Keratinocyte (primary cell): ENCODE measurements around the gene SNX17. TPM values are rescaled to one million over a fixed set of nuclear protein-coding genes. Genes with fewer than 3 reads are reported as not detected.

ENCODE experiments used
- DNase-seq: peaks from one replicate; pipeline ENCODE4 v3.0.0-alpha.2; 2011; ENCODE audit warnings: low read depth, missing footprints, low spot score
- FAIRE-seq: peaks from 2 replicates; lab custom pipeline; 2011; peaks lifted over from hg19 to GRCh38; lab: Jason Lieb, UNC
- H2AFZ ChIP-seq: 2 replicates; pipeline ENCODE4 v1.6.0; 2012; ENCODE audit warnings: low read length, control low read depth, inconsistent platforms; ENCODE audit not compliant: control insufficient read depth
- H3K27ac ChIP-seq: 2 replicates; pipeline ENCODE4 v1.5.1; 2011; ENCODE audit warnings: low read length; ENCODE audit not compliant: control insufficient read depth, insufficient read depth
- H3K27me3 ChIP-seq: 3 replicates; pipeline ENCODE4 v1.6.0; 2011; ENCODE audit warnings: low read length; ENCODE audit not compliant: control insufficient read depth, insufficient read depth; ENCODE audit errors: extremely low read depth
- H3K36me3 ChIP-seq, 2 experiments: 2 replicates in 1 of 2; 3 replicates in 1 of 2; pipeline ENCODE4 v1.5.1; 2011; ENCODE audit warnings: low read length in 2 of 2, mild to moderate bottlenecking in 1 of 2; ENCODE audit not compliant: control insufficient read depth in 2 of 2, insufficient read depth in 2 of 2; ENCODE audit errors: extremely low read depth in 1 of 2
- H3K4me1 ChIP-seq: 3 replicates; pipeline ENCODE4 v1.5.1; 2011; ENCODE audit warnings: low read length; ENCODE audit not compliant: control insufficient read depth, insufficient read depth; ENCODE audit errors: extremely low read depth
- H3K4me2 ChIP-seq: 3 replicates; pipeline ENCODE4 v1.6.0; 2011; ENCODE audit warnings: low read depth, low read length; ENCODE audit not compliant: control insufficient read depth, insufficient read depth; ENCODE audit errors: extremely low read depth
- H3K4me3 ChIP-seq, 3 experiments: fragments of 200-600 bp in 1 of 3; sonication (generic) in 1 of 3; 2 replicates in 2 of 3; 3 replicates in 1 of 3; pipeline ENCODE4 v1.5.1; 2011 to 2016; ENCODE audit warnings: low read length in 3 of 3, mild to moderate bottlenecking in 3 of 3, control low read depth in 2 of 3, inconsistent platforms in 1 of 3, low read depth in 1 of 3, mixed read lengths in 1 of 3, mixed run types in 1 of 3, moderate library complexity in 1 of 3; ENCODE audit not compliant: control insufficient read depth in 2 of 3, insufficient read depth in 2 of 3; ENCODE audit errors: extremely low read depth in 1 of 3
- H3K79me2 ChIP-seq: 2 replicates; pipeline ENCODE4 v1.6.0; 2012; ENCODE audit warnings: low read length; ENCODE audit not compliant: control insufficient read depth, insufficient read depth
- H3K9ac ChIP-seq: 3 replicates; pipeline ENCODE4 v1.6.0; 2011; ENCODE audit warnings: low read length; ENCODE audit not compliant: control insufficient read depth, insufficient read depth; ENCODE audit errors: extremely low read depth
- H3K9me1 ChIP-seq: 3 replicates; pipeline ENCODE4 v1.6.0; 2011; ENCODE audit warnings: low read length; ENCODE audit not compliant: control insufficient read depth, insufficient read depth; ENCODE audit errors: extremely low read depth
- H3K9me3 ChIP-seq: 2 replicates; pipeline ENCODE4 v1.5.1; 2012; ENCODE audit warnings: low read depth, low read length; ENCODE audit not compliant: control insufficient read depth
- H4K20me1 ChIP-seq: 3 replicates; pipeline ENCODE4 v1.6.0; 2011; ENCODE audit warnings: low read length; ENCODE audit not compliant: control insufficient read depth, insufficient read depth; ENCODE audit errors: extremely low read depth
- EZH2 ChIP-seq: IDR thresholded peaks from one replicate; pipeline ENCODE4 v1.6.1; 2012; ENCODE audit warnings: inconsistent platforms, mild to moderate bottlenecking, low read length, moderate library complexity
- dilution Hi-C: fragments of 300-500 bp; cut with MboI; formaldehyde crosslinking; loops from one replicate; pipeline ENCODE4 v1.7.0; 2020; ENCODE audit warnings: low sequenced_read_pairs; ENCODE audit not compliant: extremely low pct_ligation_motif_present
- polyA plus RNA-seq, 5 experiments: library from polyadenylated mRNA; depleted of rRNA in 3 of 5; stranded (reverse) in 3 of 5; stranded (forward) in 1 of 5; unstranded in 1 of 5; fragments of >200 nt; gene quantifications; 1 replicate in 1 of 5; 2 replicates in 3 of 5; 3 replicates in 1 of 5; pipeline versions ENCODE4 v1.2.1 to v1.2.3, GENCODE V29; 2011 to 2012; ENCODE audit warnings: missing spikeins in 2 of 5, low read depth in 1 of 5, low replicate concordance in 1 of 5
- TF ChIP-seq, protein P1 (sequence below), 3 experiments: IDR thresholded peaks in 1 of 3; conservative IDR thresholded peaks in 1 of 3; optimal IDR thresholded peaks in 1 of 3; 2 replicates in 2 of 3; 3 replicates in 1 of 3; pipeline versions ENCODE3 to v1.5.1; 2011; ENCODE audit warnings: low read length in 3 of 3, mild to moderate bottlenecking in 3 of 3, moderate library complexity in 2 of 3, control low read depth in 1 of 3, inconsistent platforms in 1 of 3; ENCODE audit not compliant: insufficient read depth in 2 of 3; ENCODE audit errors: extremely low read depth in 1 of 3

Gene SNX17
- polyA plus RNA-seq, 1 donor (not counting 4 experiments of a cell fraction or from before 2014, with no cell fraction given), result 83.3 TPM

DNA sequence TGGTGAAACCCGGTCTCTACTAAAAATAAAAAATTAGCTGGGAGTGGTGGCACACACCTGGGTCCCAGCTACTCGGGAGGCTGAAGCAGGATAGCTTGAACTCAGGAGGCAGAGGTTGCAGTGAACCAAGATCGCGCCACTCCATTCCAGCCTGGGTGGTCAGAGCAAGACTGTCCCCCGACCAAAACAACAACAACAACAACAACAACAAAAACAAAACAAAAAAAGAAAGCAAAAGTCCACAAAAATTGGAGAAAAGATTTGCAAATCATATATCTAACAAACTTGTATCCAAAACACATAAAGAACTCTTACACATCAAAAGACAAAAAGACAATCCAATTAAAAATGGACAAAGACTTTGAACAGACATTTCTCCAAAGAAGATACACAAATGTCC lies 28.5 kb downstream of the SNX17 start:
- DNase-seq (no peak), FAIRE-seq (no peak)
- H3K4me2 ChIP-seq, result no peak overlapping the region
- TF ChIP-seq, protein P1, sequence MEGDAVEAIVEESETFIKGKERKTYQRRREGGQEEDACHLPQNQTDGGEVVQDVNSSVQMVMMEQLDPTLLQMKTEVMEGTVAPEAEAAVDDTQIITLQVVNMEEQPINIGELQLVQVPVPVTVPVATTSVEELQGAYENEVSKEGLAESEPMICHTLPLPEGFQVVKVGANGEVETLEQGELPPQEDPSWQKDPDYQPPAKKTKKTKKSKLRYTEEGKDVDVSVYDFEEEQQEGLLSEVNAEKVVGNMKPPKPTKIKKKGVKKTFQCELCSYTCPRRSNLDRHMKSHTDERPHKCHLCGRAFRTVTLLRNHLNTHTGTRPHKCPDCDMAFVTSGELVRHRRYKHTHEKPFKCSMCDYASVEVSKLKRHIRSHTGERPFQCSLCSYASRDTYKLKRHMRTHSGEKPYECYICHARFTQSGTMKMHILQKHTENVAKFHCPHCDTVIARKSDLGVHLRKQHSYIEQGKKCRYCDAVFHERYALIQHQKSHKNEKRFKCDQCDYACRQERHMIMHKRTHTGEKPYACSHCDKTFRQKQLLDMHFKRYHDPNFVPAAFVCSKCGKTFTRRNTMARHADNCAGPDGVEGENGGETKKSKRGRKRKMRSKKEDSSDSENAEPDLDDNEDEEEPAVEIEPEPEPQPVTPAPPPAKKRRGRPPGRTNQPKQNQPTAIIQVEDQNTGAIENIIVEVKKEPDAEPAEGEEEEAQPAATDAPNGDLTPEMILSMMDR (optimal IDR thresholded peaks at IDR 0.05 in 1 of 3, IDR thresholded peaks at IDR 0.05 in 1 of 3, conservative IDR thresholded peaks at IDR 0.05 in 1 of 3; ENCODE audit: extremely low read depth in 1 of 3, insufficient read depth in 2 of 3, low read length in 3 of 3), result no peak
- TF ChIP-seq EZH2, result no peak
- dilution Hi-C loops, result no loop called here
- no peak overlapping the region for H3K4me3 ChIP-seq
- H3K36me3 ChIP-seq, result peaks cover 3 to 13% of the 10 kb centered on the region in 2 experiments
- H3K4me1 ChIP-seq, result no peaks in the 10 kb centered on the region
- H2AFZ ChIP-seq, result no peak overlapping the region
- no peaks in the 10 kb centered on the region for H3K9me3 ChIP-seq
- no peaks in the 10 kb centered on the region for H3K9me1 ChIP-seq
- H3K27ac ChIP-seq, result no peak overlapping the region
- peaks cover 95% of the 10 kb centered on the region for H3K79me2 ChIP-seq
- H3K27me3 ChIP-seq, result no peaks in the 10 kb centered on the region
- H3K9ac ChIP-seq, result no peak overlapping the region
- peaks cover 6% of the 10 kb centered on the region for H4K20me1 ChIP-seq

DNA sequence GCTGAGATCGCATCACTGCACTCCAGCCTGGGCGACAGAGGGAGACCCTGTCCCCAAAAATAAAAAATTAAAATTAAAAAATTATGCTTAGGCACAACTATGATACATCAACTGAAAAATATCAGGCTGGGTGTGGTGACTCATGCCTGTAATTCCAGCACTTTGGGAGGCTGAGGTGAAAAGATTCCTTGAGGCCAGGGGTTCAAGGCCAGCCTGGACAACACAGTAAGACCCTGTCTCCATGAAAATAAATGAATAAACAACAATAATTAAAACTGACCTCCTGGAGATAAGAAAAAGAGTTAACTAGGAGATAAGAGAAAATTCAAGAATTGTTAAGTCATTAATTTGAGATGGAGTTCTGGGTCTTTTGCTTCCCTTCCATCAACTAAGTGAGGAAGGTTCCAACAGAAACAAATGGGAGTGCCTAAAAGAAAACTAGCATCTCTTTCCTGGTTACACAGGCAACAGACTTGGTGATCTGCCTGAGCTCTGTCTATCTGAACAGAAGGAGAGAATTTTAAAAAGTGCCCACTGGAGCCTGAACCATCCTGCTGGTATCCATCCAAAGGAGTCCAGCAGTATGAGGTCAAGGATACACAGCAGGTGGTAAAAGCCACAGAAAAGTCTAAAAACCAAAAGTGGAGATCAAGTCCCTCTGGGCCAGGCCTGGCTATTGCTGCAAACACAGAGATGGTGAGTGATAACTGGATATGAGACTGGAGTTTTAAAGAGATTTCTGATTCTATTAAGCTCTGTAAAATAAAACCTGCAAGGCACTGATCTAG lies 30.1 kb downstream of the SNX17 start:
- Histone ChIP-seq H3K4me2 (no peak overlapping the region), H4K20me1 (peaks cover 6% of the 10 kb centered on the region), H3K9me3 (no peaks in the 10 kb centered on the region), H3K79me2 (peaks cover 98% of the 10 kb centered on the region), H3K4me3 (no peak overlapping the region), H3K27me3 (no peaks in the 10 kb centered on the region), H3K9me1 (no peaks in the 10 kb centered on the region), H3K9ac (no peak overlapping the region), H2AFZ (no peak overlapping the region), H3K4me1 (no peaks in the 10 kb centered on the region), H3K36me3 (peaks cover 3 to 13% of the 10 kb centered on the region in 2 experiments), H3K27ac (no peak overlapping the region)
- TF ChIP-seq EZH2, result no peak
- TF ChIP-seq, protein P1 (optimal IDR thresholded peaks at IDR 0.05 in 1 of 3, IDR thresholded peaks at IDR 0.05 in 1 of 3, conservative IDR thresholded peaks at IDR 0.05 in 1 of 3; ENCODE audit: extremely low read depth in 1 of 3, insufficient read depth in 2 of 3, low read length in 3 of 3), result no peak
- dilution Hi-C loops, result no loop called here
- DNase-seq, result no peak
- FAIRE-seq, result no peak
